NCI-H1436 treated with DMSO at 0.1 percent for 48 hours (cell line): ENCODE data around the gene PTPRA.
"Not testable (repeated sequence)": the region's sequence is repeated elsewhere in the genome, so short reads cannot be mapped to it uniquely, and the experiment has no call there.

Experiments used
- DNase-seq: peaks from one replicate; lab custom pipeline; 2025; lab: John Stamatoyannopoulos, UW

Gene PTPRA

DNA sequence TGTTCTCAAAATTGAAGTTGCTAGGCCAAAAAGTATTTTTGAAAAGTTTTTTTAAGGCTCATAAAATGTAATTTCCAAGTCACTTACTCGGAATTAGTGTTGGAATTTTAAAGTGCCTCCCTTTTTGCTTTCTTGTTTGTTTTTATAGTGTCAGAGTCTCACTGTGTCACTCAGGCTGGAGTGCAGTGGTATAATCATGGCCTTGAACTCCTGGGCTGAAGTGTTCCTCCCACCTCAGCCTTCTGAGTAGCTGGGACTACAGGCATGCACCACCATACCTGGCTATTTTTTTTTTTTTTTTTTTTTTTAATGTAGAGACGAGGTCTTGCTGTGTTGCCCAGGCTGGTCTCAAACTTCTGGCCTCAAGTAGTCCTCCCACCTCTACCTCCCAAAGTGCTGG lies 130.1 kb downstream of the PTPRA start:
- no peak for DNase-seq

DNA sequence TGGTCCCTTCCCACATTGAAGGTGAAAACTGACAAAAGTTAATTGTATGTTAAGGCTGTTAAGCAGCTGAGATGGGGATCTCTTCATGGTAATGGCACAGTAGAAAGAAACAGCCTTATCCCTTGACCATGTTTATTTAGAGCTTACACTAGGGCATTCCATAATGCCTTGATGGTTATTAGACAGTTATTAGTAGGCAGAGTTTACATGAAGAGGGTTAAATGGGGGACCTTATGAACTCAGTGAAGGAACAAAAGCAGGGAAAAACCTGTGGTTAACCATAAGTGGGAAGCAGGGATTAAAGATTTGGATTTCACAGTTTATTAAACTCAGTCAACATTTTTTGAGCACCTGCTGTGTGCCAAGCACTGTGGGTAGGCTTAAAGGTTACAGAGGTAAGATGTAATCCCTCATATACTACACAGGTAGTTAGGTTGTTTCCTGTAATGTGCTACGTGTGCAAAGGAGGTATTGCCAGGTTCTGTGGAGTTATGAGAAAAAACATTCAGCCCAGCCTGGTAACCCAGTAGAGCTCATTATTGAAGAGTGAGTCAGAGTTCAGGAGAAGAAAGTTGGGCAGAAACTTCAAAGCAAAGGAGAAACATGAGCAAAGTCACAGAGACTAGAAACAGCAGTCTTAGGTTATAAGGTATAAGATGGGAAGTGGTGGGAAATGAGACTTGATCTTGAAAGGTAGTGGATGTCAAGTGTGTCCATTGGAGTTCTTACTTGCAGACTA lies 137.9 kb downstream of the PTPRA start:
- no peak for DNase-seq

DNA sequence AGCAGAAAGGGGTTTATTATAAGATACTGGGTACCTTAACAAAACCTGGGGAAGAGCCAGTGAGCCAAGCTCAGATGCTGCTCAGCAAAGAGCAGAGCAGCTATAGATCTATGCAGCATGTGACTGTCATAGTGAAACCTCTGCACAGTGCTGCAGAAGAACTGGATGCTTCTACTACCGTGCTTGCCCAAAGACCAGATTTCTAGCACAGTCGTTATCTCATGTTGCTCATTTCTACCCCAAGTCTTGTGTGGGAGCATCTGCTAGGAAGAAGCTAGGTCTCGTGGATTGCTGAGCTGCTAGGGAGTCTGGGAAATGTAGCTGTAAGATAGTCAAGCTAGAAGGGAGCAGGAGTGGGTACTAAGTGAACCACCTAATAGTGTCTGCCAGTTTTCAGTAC lies 138.5 kb downstream of the PTPRA start:
- DNase-seq, result no peak

DNA sequence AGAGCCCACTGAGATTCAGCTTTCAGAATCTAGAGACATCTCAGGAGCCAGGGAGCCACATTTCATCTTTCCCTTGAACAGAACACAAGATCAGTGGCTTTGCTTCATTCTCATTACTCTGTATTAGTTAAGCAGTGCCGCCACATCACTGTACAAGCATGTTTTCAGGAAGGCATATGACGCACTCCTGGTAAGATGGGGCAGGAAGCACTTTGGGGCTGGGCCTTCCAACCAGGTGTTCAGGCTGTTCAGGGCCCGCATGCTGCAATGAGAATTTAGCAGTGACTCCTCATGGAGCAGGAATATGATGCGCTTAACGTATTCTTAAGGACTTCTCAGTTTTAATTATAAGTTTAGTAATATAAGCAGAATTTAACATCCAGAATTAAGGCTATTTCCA lies 140.5 kb downstream of the PTPRA start:
- no peak for DNase-seq

DNA sequence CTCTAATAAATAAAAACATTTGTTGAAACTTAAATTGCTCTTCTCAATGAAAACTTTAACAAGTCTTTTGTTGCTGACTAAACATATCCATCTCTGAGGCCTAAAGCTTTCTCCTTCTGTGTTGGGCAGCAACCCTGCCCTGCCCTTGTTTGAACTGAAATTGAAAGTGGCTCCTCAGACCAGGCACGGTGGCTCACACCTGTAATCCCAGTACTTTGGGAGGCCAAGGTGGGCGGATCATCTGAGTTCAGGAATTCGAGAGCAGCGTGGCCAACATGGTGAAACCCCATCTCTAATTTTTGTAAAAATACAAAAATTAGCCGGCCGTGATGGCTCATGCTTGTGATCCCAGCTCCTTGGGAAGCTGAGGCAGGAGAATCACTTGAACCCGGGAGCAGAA lies 140.9 kb downstream of the PTPRA start:
- DNase-seq, result no peak

DNA sequence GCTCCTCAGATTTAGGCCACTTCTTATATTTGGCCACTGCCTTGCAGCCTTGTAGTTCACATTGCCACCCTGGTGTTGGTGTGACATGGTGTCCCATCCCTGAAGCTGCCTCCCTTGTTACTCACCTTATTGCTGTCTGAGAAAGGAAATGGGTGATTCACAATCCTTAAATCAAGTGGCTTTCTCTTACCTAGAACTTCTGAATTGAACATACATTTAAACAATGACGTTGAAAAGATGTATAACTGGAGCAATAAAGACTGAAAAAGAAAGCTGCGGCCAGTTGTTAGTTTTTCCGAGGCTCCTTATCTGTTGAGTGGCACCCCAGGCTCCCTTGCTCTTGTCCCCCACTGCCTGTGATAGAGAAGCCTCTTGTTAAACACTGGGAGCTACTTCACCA lies 141.4 kb downstream of the PTPRA start:
- DNase-seq, result no peak

DNA sequence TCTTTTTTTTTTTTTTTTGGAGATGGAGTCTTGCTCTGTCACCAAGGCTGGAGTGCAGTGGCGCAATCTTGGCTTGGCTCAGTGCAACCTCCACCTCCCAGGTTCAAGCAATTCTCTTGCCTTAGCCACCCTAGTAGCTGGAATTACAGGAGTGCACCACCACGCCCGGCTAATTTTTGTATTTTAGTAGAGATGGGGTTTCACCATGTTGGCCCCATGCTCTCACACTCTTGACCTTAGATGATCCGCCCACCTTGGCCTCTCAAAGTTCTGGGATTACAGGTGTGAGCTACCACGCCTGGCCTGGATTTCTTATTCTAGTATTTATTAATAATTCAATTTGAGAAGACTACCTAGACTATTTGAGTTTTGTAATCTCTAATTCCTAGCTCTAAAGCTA lies 142.0 kb downstream of the PTPRA start:
- not testable (repeated sequence) for DNase-seq

DNA sequence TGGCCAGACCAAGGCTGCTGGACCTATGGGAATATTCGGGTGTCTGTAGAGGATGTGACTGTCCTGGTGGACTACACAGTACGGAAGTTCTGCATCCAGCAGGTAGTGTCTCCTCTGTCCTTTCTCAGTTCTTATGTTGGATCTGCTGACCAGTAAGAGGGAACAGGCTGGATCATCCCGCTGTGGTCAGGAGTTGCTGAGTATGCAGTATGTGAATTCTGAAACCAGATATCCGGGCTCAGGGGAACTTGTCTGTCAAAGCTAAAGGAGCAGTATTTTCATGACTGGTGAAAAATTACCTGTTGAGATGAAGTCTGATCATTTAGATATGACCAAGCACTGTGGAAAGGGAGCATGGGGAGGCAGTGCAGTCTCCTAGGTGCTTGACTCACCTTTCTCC lies 148.0 kb downstream of the PTPRA start:
- DNase-seq, result no peak

DNA sequence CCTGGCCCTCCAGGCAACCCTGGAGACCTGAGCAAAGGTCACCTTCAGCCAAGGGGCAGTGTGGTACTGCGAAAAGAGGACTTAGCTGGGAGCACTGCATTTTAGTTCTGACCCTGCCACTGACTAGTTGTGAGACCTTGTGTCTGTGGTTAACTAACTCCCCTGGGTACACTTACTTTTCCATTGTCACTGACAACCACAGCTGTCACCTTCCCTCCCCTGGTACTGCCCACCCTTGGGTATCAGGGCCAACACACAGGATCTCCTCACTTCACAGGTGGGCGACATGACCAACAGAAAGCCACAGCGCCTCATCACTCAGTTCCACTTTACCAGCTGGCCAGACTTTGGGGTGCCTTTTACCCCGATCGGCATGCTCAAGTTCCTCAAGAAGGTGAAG lies 148.5 kb downstream of the PTPRA start:
- no peak for DNase-seq

DNA sequence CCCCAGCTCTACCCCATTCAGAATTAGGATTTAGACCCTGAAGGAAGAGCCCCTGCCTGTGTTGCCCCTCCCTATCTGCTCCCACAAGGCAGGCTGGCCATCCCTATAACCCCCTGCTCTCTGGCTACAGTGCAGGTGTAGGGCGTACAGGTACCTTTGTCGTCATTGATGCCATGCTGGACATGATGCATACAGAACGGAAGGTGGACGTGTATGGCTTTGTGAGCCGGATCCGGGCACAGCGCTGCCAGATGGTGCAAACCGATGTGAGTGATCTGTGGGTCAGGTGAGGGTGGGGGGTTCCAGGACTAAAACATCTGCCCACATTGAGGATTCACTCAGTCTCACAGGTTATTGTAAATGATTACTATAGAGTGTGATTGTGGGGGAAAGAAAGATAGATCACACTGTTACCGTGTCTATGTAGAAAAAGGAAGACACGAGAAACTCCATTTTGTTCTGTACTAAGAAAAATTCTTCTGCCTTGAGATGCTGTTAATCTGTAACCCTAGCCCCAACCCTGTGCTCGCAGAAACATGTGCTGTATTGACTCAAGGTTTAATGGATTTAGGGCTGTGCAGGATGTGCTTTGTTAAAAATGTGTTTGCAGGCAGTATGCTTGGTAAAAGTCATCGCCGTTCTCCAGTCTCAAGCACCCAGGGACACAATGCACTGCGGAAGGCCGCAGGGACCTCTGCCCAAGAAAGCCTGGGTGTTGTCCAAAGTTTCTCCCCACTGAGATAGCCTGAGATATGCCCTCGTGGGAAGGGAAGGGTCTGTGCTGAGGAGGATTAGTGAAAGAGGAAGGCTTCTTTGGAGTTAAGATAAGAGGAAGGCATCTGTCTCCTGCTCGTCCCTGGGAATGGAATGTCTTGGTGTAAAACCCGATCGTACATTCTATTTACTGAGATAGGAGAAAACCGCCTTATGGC lies 149.5 kb downstream of the PTPRA start:
- not testable (repeated sequence) for DNase-seq

DNA sequence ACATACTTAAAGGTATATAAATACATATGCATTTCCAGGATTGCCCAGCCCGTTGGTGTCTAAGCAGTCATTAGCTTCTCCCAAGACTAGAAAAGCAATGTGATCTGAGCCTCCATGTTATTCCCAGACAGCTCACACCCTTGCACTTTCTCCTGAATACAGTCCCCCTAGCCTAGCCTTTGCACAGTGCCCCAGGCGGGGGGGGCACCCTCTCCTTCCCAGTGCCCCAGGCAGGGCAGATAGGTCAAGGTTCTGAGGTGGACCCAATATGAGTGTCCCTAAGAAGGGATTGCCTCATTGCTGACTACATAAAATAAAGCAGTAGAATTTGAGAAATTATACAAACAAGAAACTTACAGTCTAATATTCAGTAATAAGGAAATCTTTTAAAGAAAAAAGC lies 154.7 kb downstream of the PTPRA start:
- no peak for DNase-seq

DNA sequence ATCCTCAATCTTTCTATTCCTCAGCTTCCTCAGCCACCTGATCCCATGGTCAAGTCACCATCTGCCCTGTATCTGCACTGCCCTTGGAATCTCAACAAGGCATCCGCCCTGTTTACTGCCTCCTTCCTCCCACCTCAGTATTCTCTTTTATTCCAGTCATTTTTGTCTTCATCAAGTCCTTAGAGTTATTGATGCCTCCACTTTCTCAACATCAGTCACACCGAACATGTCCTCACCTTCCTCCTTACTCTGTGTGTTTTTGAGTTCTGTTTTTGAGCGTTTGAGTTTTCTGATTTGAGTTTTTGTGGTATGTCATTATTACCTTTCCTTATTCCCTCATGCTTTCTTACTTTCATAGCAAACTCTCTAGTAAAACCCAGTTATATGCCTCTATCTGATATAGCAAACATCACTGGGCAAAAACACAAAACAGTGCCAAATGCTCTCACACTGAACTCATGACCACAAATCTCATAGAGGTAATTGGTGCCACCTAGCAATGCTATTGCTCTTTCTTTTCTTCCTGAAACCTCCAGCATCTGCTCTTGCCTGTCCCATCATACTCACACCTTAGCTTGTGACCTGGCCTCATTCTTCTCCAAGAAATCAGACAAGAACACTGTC lies 158.4 kb downstream of the PTPRA start:
- DNase-seq, result no peak

DNA sequence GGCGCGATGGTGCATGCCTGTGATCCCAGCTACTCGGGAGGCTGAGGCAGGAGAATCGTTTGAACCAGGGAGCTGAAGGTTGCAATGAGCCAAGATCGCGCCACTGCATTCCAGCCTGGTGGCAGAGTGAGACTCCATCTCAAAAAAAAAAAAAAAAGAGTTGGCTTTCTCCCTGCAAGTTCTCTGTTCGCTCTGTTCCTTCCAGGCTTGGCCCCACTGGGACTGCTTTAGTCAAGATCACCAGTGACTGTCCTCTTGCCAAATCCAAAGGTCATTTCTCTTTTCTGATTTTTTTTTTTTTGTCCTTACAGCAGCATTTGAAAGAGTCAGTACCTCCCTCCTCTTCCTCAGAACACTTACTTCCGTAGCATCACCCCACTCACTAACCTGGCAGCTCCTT lies 159.3 kb downstream of the PTPRA start:
- DNase-seq, result no peak

DNA sequence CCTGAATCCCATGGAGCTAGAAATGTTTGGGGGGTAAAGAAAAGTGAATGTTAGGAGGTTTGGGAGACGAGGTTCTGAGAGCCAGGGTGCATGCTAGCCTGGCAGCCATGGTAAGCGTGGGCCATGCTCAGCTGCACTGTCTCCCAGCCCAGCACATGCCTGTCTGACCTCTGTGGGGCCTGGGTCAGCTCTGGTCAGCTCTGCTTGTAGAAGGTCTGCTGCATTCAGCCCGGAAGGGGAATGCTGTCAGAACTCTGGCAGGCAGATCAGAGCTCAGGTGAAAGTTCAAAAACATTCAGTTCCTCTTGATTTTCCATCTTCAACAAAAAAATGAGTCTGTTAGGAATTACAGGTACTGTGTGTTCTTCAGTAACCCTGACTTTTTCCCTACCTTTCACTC lies 164.4 kb downstream of the PTPRA start:
- DNase-seq, result no peak

DNA sequence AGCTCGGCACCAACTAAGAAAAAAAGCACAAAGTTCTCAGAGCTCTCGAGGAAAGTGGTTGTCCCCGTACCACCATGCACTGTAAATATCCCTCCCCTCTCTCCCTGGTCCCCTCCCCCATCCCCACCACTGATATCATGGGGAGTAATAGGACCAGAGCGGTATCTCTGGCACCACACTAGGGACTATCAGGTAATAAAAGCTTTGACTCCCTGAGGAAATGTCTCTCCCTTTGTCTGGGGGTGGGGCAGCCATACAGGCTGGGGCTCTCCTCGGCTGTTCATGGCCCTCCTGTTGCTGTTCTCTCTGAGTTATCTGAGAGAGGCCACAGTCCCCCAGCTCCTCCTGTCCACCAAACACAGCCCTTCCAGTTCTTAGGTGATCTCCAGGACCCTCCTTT lies 165.2 kb downstream of the PTPRA start:
- no peak for DNase-seq

DNA sequence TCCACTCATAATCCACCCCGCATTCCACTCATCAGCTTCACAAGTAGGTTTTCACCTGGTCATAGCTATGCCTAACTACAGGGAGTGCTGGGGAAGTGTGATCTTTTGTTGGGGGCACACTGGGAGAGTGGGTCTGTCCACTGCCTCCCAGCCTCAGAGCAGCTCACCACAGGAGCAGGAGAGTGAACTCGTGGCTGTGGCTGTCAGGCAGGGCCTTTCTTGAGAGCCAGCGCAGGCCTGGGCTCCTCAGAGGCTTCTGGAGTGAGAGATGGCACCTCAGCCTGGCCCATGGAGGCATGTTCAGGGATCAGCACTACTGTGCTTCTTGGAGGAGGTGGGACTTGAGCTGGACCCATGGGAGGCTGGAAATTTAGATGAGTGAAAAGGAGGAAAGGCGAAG lies 166.1 kb downstream of the PTPRA start:
- DNase-seq, result no peak

DNA sequence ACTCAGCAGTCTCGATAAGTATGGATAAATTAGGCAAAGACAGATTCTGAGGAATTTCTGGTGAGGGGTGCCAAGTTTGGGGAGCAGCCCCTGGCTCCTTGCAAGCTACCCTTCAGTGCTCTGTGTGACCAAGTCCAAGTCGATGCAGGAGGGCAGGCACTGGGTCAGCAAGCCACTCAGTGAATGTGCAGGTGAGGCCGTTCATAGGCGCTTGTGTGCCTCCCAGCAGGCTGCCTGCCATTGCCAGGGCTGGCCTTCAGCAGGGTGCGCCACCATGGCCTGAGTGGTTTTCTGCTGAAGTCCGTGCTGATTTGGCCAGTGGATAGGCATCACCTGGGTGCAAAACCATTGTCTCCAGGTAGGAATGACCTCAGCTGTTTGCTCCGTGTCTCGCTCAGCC lies 166.8 kb downstream of the PTPRA start:
- no peak for DNase-seq

DNA sequence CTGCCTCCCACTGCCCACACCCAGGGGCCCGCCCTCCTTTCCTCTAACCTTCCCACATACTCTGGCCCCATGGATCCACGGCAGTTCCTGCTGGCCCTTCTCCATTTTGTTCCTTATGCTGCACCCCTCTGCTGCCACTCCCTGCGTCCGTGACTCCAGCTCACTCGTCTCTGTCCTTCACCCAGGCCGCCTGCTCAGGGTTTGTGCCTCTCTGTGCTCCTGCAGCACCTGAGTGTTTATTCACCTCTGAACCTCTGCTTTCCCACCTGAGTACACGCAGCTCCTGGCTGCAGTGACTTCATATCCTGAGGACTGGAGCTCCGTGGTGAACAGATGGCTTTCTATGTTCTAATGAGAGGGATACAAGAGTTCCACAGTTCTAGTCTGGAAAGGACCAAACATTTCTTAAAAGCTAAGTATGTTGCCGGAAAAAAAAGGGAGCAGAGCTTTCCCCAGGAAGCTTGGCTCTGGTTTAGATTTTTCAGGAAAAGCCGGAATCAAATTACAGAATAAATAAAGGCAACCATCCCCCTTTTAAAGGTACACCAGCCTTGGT lies 168.7 kb downstream of the PTPRA start:
- DNase-seq, result no peak

DNA sequence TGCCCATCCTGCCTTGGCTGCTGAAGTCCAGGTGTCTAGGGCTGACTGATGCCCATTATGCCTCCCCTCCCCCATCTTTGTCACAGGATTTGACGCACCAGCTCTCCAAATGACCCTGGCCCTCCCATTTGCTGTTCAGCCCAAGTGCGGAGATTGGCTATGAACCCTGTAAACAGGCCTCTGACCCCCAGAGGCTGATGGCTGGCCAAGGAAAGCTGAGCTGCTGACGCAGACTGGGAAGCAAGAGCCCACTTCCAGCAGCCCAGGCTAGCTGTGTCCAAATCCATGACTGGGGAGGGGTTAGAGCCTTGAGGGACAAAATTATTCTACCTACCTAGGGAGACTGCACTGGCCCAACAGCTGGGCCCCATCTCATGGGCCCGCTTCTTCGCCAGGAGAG lies 169.3 kb downstream of the PTPRA start:
- DNase-seq, result no peak

DNA sequence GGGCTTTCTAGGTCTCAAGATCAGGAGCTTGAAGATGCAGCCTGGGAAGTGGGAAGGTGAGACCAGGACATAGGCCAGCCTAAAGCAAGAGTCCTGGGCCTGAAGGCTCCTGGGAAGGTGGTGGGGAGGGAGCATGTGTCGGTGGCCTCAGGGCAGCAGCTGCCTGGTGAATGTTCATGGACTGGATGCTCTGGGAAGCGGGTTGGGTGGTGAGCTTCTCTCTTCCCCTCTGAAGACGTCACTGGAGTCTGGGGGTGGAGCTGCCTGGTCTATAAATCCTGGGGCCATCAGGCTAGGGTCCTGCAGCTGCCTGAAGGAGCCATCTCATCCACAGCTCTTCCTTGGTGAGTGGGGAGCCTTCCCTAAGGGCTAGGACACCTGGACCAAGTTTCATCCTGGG lies 170.0 kb downstream of the PTPRA start, which contains the start of gene GNRH2:
TSS of gene GNRH2 (plus strand) at position 301 of the 400 bp plus-strand sequence. CDS start 793 bp downstream, outside the sequence.
- no peak for DNase-seq

DNA sequence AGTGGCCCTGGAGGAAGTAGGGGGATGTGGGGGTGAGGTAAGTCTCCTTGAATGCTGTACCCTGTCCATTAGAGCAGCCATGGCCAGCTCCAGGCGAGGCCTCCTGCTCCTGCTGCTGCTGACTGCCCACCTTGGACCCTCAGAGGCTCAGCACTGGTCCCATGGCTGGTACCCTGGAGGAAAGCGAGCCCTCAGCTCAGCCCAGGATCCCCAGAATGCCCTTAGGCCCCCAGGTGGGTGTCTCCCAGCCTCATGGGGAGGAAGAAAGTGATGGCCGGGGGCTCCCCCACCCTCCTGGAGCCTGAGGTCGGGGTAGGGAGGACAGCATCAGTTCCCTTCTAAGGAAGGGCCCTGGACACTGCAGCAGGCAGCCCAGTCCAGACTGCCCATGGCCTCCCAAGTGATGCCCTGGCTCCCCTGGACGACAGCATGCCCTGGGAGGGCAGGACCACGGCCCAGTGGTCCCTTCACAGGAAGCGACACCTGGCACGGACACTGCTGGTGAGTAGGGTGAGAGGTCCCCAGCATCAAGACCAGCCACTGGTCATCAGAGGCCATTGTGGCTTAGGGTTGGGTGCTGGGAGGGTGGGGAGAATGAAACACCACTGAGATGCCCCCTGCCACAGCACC lies 171.2 kb downstream of the PTPRA start:
- no peak for DNase-seq
